ENCODE data around the gene GOLGA6D.
A peak's percentile ranks its signal among the peaks of the same experiment; 100 is the strongest.
"Not testable (repeated sequence)": the region's sequence is repeated elsewhere in the genome, so short reads cannot be mapped to it uniquely, and the experiment has no call there.

The GOLGA6D gene

DNA sequence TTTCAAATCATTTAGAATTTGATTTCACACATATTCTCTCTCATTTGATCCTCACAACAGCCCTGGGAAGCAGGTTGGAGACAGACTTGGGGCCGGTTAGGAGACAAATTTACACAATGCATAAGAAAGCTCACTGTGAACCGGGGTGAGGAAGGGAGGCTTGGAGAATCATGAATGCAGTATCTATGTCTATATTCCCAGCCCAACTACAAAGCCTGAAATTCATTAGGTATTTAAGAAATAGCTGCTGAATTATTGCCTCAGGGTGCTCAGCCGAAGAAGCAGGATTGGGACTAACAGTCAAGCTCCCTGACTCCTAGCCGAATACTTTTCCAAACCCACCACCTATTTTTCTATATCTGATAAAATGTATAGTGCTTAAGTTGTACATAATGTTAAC lies 32.9 kb upstream of the GOLGA6D start:
- no peak for TF ChIP-seq CTCF (IDR thresholded peaks at IDR 0.05; ENCODE audit: low read depth, low read length)
- no peak overlapping the region for H3K4me3 ChIP-seq (ENCODE audit: low read depth, low read length)

DNA sequence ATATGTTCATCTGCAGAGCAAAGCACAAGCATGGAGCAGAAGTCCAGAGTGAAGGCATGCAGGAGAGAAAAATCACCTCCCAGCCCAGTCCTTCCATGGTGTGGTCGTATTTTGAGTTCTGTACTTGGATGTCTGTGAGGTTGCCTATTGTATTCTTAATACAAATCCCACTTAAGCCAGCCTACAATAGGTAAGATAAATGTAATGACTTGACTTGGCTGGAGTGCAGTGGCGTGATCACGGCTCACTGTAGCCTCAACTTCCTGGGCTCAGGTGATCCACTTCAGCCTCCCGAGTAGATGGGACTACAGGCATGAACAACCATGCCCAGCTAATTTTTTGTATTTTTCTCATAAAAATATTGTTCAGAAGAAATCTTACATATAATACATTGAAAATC lies 31.3 kb upstream of the GOLGA6D start:
- not testable (repeated sequence) for H3K4me3 ChIP-seq (ENCODE audit: low read depth, low read length)

DNA sequence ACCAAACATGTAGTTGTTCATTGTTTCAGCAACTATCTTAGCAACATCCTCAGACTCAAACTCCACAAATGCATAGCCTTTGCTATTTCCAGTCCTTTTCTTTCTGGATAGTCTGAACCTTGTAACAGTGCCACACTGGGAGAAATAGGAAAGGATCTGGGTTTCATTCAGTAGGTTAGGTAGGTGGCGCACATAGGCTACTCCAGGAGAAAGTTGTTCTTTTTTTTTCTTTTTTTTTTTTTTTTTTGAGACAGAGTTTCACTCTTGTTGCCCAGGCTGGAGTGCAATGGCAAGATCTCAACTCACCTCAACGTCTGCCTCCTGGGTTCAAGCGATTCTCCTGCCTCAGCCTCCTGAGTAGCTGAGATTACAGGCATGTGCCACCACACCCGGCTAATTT lies 30.4 kb upstream of the GOLGA6D start:
- H3K4me3 ChIP-seq (ENCODE audit: low read depth, low read length): not testable (repeated sequence)

DNA sequence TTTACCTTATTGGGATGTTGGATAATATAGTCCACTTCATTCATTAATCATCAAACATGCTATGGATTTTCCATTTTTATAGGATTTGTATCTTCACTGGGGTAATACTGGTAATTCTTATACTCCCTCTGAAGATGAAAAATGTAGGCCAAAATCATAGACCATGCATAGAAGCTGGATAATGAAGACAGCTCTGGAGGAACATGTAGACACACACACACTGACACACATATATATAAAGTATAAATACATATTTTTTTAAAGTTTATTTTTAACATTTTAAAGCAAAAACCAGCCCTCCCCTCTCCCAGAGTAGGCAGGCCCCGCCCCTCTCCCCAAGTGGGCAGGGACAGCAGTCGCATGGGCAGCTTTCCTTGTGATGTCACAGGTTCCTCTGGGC lies 24.6 kb upstream of the GOLGA6D start, which contains the start of gene GOLGA6C:
Gene GOLGA6C (plus strand): TSS at position 301 of the 400 bp plus-strand sequence. CDS start 265 bp downstream, outside the sequence.
- H3K4me3 ChIP-seq (ENCODE audit: low read depth, low read length): not testable (repeated sequence)

DNA sequence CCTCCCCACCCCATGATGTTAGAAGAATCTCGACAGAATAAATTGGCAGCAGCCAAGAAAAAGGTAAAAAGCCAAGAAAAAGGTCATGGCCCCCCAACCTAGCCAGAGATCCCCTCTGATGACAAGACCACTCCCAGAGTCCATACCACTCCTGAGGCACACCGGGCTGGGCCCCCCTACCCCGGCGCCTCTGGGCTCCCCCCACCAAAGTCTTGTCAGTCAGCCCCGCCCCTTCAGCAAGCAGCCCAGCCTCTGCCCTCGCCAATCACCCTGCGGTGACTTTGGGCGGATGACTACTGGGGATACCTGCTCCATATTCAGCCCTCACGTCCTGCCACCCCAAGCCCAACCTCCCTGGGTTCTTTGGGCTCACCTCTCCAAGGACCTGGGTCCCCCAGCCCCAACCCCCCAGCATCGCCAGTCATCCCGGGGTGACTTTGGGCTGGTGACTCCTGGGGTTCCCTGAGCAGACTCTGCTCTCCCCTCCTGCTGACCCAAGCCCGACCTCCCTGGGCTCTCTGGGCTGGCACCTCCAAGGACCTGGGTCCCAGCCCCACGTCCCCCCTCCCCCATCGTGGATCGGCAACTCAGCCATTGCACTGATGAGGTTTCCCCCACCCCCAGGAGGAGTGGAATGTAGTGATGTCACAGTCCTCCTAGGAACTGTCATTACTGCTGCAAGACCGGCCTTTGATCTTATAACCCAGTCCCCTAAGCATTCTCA lies 23.9 kb upstream of the GOLGA6D start:
- H3K4me3 ChIP-seq (ENCODE audit: low read depth, low read length): not testable (repeated sequence)

GRCh38 chr15:75259873-75260272 lies 22.8 kb upstream of the GOLGA6D start:
- H3K4me3 ChIP-seq (ENCODE audit: low read depth, low read length): not testable (repeated sequence)

DNA sequence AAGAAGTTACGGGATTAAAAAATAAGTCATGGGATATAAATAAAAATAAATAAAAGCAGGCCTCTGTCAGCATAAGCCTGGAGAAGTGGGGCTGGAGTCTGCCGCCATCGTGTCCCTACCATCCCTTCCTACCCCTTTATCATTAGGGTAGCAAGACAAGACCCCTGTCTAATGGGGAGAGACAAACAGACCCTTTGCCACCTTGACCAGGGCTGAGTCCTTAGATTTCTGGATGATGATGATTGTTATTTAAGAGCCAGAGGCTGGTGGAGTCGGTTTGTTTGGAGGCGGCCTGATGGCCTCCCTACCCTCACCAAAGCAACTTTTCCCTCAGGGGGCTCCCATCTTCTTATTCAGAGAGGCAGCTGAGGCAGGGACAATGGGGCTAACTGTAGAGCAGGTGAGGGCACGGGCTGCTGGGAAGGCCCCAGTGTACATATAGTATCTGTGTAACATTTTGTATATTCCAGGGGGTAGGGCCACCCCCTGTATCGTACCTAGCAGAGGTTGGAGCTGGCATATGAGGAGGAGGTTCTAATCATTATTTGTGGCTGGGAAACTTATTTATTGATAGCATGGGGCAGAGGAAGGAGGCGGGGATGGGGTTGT lies 8.8 kb upstream of the GOLGA6D start:
- not testable (repeated sequence) for H3K4me3 ChIP-seq (ENCODE audit: low read depth, low read length)

GRCh38 chr15:75274509-75275107 lies 8.0 kb upstream of the GOLGA6D start:
- peak; percentile 40; the same call in 1 of the 2 replicates for TF ChIP-seq CTCF (IDR thresholded peaks at IDR 0.05; ENCODE audit: low read depth, low read length)

GRCh38 chr15:75275617-75276016 lies 7.0 kb upstream of the GOLGA6D start:
- H3K4me3 ChIP-seq (ENCODE audit: low read depth, low read length): not testable (repeated sequence)

More at GRCh38 chr15:75274509-75275107, 8.0 kb upstream of the GOLGA6D start:
- H3K4me3 ChIP-seq (ENCODE audit: low read depth, low read length): not testable (repeated sequence)

DNA sequence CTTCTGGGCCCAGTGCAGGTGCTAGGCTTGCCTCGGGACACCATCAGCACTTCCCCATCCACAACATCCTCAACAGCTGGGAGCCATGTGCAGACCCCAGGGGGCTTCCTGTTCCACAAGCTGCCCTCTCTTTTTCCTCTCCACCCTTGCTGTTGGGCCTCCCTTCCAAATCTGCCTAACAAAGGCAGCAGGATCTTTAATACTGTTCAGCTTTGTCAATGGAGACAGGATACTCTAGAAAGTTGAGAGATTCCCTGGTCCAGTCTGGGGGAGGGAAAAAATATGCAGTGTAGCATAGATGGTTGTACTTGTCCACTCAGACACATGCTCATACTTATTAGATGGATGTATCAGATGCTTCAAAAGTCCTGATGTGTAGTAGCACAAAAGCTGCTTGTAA lies 4.1 kb upstream of the GOLGA6D start:
- H3K4me3 ChIP-seq (ENCODE audit: low read depth, low read length): not testable (repeated sequence)

- H3K4me3 ChIP-seq (ENCODE audit: low read depth, low read length): not testable (repeated sequence)
These were observed 1.5 kb downstream of the GOLGA6D start for GRCh38 chr15:75284152-75284551.

DNA sequence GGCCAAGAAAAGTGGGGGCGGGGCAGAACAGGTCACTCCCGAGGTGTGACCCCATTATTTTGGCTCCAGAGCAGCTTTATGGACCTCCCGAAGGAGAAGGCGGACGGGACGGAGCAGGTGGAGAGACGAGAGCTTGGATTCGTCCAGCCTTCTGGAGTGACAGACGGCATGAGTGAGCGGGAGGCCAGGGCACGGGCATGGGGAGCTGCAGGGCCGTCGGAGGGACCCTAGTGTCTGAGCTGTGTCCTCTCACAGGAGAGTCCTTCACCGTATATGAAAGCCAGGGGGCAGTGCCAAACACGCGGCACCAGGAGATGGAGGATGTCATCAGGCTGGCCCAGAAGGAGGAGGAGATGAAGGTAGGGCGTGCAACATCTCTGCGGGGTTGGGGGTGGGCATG lies 11.0 kb downstream of the GOLGA6D start:
- not testable (repeated sequence) for H3K4me3 ChIP-seq (ENCODE audit: low read depth, low read length)

GRCh38 chr15:75298541-75299310 lies 16.1 kb downstream of the GOLGA6D start:
- not testable (repeated sequence) for H3K4me3 ChIP-seq (ENCODE audit: low read depth, low read length)
